ENCODE results near the gene TBC1D20. TPM values are rescaled to one million over a fixed set of nuclear protein-coding genes. Genes with fewer than 3 reads are reported as not detected.

Gene TBC1D20
- total and polyA plus RNA-seq, 2 of the 4 experiments (the other 2 are of a cell fraction): 39.1 to 42.8 TPM

DNA sequence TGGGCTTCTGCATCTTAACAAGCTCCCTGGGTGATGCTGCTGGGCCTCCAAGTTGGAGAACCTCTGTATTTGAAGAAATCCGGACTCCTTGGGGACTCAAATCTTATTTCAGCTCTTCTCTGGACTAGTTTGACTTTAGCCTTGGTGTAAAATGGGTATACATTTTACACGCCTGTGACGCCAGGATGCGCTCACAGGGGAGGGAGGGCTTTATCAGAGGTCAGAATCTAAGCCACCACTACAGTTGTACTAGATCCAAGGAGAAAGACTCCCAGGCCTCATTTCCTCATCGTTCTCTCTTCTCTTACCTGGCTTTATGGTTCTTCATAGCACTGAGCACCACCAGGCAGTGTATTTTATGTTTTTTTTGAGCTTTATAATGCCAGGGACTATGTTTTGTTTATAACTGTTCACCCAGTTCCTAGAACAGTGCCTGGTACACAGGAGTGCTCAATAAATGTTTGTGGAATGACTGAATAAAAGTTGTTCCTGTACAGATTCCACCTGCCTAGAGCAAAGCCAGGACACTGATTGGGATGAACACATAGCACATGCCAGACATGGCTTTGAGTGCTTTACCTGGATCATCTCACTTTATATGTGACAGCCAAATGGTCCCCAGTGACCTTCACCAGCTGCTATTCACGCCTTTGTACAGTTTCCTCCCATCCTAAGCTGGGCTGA lies 59.3 kb downstream of the TBC1D20 start:
- ChIA-PET CTCF (no interaction called here), POLR2A (ENCODE audit: unreplicated experiment) (interaction anchor here (0.6 kb wide), 1 partner anchor 54 kb away, joined by 7 read pairs; no protein-coding TSS in a partner anchor)
- no peaks in the 10 kb centered on the region for H3K79me1 ChIP-seq (ENCODE audit: low read depth in 1 of 2, low read length in 2 of 2)
- no peak overlapping the region for H3K4ac ChIP-seq (ENCODE audit: low read depth, low read length)
- ATAC-seq (ENCODE audit: low read depth): no peak
- BruUV-seq (replicated peaks): no TSS peak
- dilution Hi-C loops (cut with HindIII; ENCODE audit: low sequenced_read_pairs, unreplicated experiment) (no loop called here), intact Hi-C loops (cut with micrococcal nuclease) (no loop called here), in situ Hi-C loops (cut with MboI; ENCODE audit: low sequenced_read_pairs) (no loop called here)
- H3K9me3 ChIP-seq (ENCODE audit: control insufficient read depth, insufficient read depth, low read length): 0 out of 2 replicates have a peak, but pooled peaks cover 3% of the 10 kb centered on the region
- H2BK5ac ChIP-seq (ENCODE audit: low read depth, low read length, poor library complexity, severe bottlenecking): no peak overlapping the region
- H3K27ac ChIP-seq (ENCODE audit: insufficient read depth, low read length): no peak overlapping the region
- DNase-seq: no peak
- H2AFZ ChIP-seq (replicated peaks; ENCODE audit: low read length, poor library complexity): no peak overlapping the region
- no peak overlapping the region for H3K23ac ChIP-seq (ENCODE audit: low read depth, low read length)
- H4K5ac ChIP-seq (ENCODE audit: low read depth, low read length): no peak overlapping the region
- H3K4me2 ChIP-seq (ENCODE audit: low read depth, low read length): no peak overlapping the region
- H3K4me3 ChIP-seq (ENCODE audit: insufficient read depth, low read depth, low read length): no peak overlapping the region
- no peak overlapping the region for H2AK9ac ChIP-seq (replicated peaks; ENCODE audit: low read depth, low read length, poor library complexity)
- H3K14ac ChIP-seq (replicated peaks; ENCODE audit: low read depth, low read length): no peak overlapping the region
- peak overlapping the region; percentile 76 for H2BK120ac ChIP-seq (ENCODE audit: low read depth, low read length)
- H2AK5ac ChIP-seq (ENCODE audit: low read depth, low read length): no peak overlapping the region; the same call in 1 of the 2 replicates
- H4K20me1 ChIP-seq (ENCODE audit: insufficient read depth, low read length): no peaks in the 10 kb centered on the region
- no peak overlapping the region for H3K56ac ChIP-seq (ENCODE audit: extremely low read depth, insufficient read depth, low read length)
- H3K18ac ChIP-seq (ENCODE audit: low read depth, low read length): no peak overlapping the region
- H3K36me3 ChIP-seq (ENCODE audit: control insufficient read depth, insufficient read depth, low read length): peaks cover 4% of the 10 kb centered on the region
- H4K91ac ChIP-seq (ENCODE audit: insufficient read depth, low read depth, low read length): peak overlapping the region; percentile 45; the same call in 1 of the 2 replicates
- peaks cover 8% of the 10 kb centered on the region for H3K4me1 ChIP-seq (ENCODE audit: control insufficient read depth, insufficient read depth, low read length)
- H4K8ac ChIP-seq (ENCODE audit: low read depth in 2 of 2, low read length in 2 of 2): no peak overlapping the region; a peak in 1 of 4 replicates
- no peak overlapping the region for H3K9ac ChIP-seq (ENCODE audit: low read depth, low read length)
- no peaks in the 10 kb centered on the region for H3K27me3 ChIP-seq (ENCODE audit: control insufficient read depth, insufficient read depth, low read length)
- peak overlapping the region; percentile 52; the same call in 1 of the 2 replicates for H2BK20ac ChIP-seq (ENCODE audit: low read depth, low read length)
- no CpG with 5 or more reads among the region's 6 CpGs for WGBS, 2 experiments (ENCODE audit: extremely low coverage in 2 of 2, insufficient read length in 1 of 2)
- H3K9me1 ChIP-seq (ENCODE audit: insufficient read depth, low read length): no peaks in the 10 kb centered on the region; the same call in 1 of the 2 replicates
- H2BK15ac ChIP-seq (ENCODE audit: low read depth, low read length): no peak overlapping the region; the same call in 2 of the 3 replicates
- TF ChIP-seq USF2 (IDR thresholded peaks at IDR 0.05; ENCODE audit: low read depth, low read length) (no peak), SMC3 (IDR thresholded peaks at IDR 0.05; ENCODE audit: low read depth, low read length) (no peak), FOS (IDR thresholded peaks at IDR 0.05; ENCODE audit: low read depth, low read length) (no peak), MAZ (IDR thresholded peaks at IDR 0.05; ENCODE audit: borderline replicate concordance, low read depth, low read length) (no peak), CHD1 (IDR thresholded peaks at IDR 0.05; ENCODE audit: low read depth, low read length) (no peak), BHLHE40 (IDR thresholded peaks at IDR 0.05; ENCODE audit: low read depth, low read length) (no peak), RCOR1 (IDR thresholded peaks at IDR 0.05; ENCODE audit: insufficient replicate concordance, low read length) (no peak), POLR2A (IDR thresholded peaks at IDR 0.05; ENCODE audit: low read depth, low read length) (no peak)
- TF ChIP-seq, protein P1, sequence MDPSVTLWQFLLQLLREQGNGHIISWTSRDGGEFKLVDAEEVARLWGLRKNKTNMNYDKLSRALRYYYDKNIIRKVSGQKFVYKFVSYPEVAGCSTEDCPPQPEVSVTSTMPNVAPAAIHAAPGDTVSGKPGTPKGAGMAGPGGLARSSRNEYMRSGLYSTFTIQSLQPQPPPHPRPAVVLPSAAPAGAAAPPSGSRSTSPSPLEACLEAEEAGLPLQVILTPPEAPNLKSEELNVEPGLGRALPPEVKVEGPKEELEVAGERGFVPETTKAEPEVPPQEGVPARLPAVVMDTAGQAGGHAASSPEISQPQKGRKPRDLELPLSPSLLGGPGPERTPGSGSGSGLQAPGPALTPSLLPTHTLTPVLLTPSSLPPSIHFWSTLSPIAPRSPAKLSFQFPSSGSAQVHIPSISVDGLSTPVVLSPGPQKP (IDR thresholded peaks at IDR 0.05; ENCODE audit: borderline replicate concordance, low read depth, low read length): no peak

Data from IMR-90 (cell line).